Measurements from ENCODE around the gene FGD4. TPM values are rescaled to one million over a fixed set of nuclear protein-coding genes. Genes with fewer than 3 reads are reported as not detected.

Gene FGD4
- total and polyA plus RNA-seq, 5 donors from 2014 or later = 0.02 to 0.67 TPM; not detected in 3

- no peak overlapping the region for H3K27ac ChIP-seq (ENCODE audit: insufficient read depth, low read length, poor library complexity, severe bottlenecking)
Measured at GRCh38 chr12:32413412-32413811, 14.1 kb downstream of the FGD4 start.

GRCh38 chr12:32418221-32418620 is 18.9 kb downstream of the FGD4 start:
- Mint-ChIP-seq H3K27me3 (peaks cover 19% of the 10 kb centered on the region), H3K36me3 (no peaks in the 10 kb centered on the region), H3K27ac (no peak overlapping the region), H3K4me3 (no peak overlapping the region), H3K9me3 (no peaks in the 10 kb centered on the region), H3K4me1 (peaks cover 0 to 2% (median 0%) of the 10 kb centered on the region in 4 donors)
- Histone ChIP-seq H3K4me1 (ENCODE audit: control insufficient read depth, insufficient read depth, low read length, poor library complexity, severe bottlenecking) (no peaks in the 10 kb centered on the region), H3K36me3 (ENCODE audit: control insufficient read depth, insufficient read depth, low read length) (no peaks in the 10 kb centered on the region), H3K27me3 (ENCODE audit: control insufficient read depth, insufficient read depth, low read length) (no peaks in the 10 kb centered on the region), H3K27ac (ENCODE audit: insufficient read depth, low read length, poor library complexity, severe bottlenecking) (no peak overlapping the region), H3K4me3 (ENCODE audit: low read depth, low read length) (no peak overlapping the region), H3K9me3 (ENCODE audit: control insufficient read depth in 2 of 2, low read length in 2 of 2) (no peaks in the 10 kb centered on the region)
- DNase-seq (no peak), ATAC-seq (ENCODE audit: low read depth in 2 of 2) (no peak)

More at GRCh38 chr12:32413412-32413811, 14.1 kb downstream of the FGD4 start:
- peaks cover 3% of the 10 kb centered on the region for H3K27me3 ChIP-seq (ENCODE audit: control insufficient read depth, insufficient read depth, low read length)
- no peaks in the 10 kb centered on the region for H3K9me3 ChIP-seq (ENCODE audit: control insufficient read depth in 2 of 2, low read length in 2 of 2)
- no peak overlapping the region for H3K4me3 ChIP-seq (ENCODE audit: low read depth, low read length)
- no peak overlapping the region for H3K27ac Mint-ChIP-seq
- no peaks in the 10 kb centered on the region for H3K4me1 ChIP-seq (ENCODE audit: control insufficient read depth, insufficient read depth, low read length, poor library complexity, severe bottlenecking)
- H3K27me3 Mint-ChIP-seq = peaks cover 8% of the 10 kb centered on the region
- no peaks in the 10 kb centered on the region for H3K36me3 Mint-ChIP-seq
- no peaks in the 10 kb centered on the region for H3K4me1 Mint-ChIP-seq
- H3K4me3 Mint-ChIP-seq = no peak overlapping the region
- H3K36me3 ChIP-seq (ENCODE audit: control insufficient read depth, insufficient read depth, low read length) = no peaks in the 10 kb centered on the region
- H3K9me3 Mint-ChIP-seq = no peaks in the 10 kb centered on the region
- ATAC-seq (ENCODE audit: low read depth in 2 of 2) = no peak
- no peak for DNase-seq

GRCh38 chr12:32418903-32419519 is 19.7 kb downstream of the FGD4 start:
- H3K9me3 ChIP-seq (ENCODE audit: control insufficient read depth in 2 of 2, low read length in 2 of 2) = no peaks in the 10 kb centered on the region
- no peak for DNase-seq
- Mint-ChIP-seq H3K4me3 (no peak overlapping the region), H3K27ac (peak overlapping the region in 1 of 3 donors; percentile 28), H3K4me1 (peaks cover 0 to 2% (median 0%) of the 10 kb centered on the region in 4 donors), H3K36me3 (no peaks in the 10 kb centered on the region), H3K9me3 (no peaks in the 10 kb centered on the region), H3K27me3 (peaks cover 19% of the 10 kb centered on the region)
- no peaks in the 10 kb centered on the region for H3K4me1 ChIP-seq (ENCODE audit: control insufficient read depth, insufficient read depth, low read length, poor library complexity, severe bottlenecking)
- ATAC-seq (ENCODE audit: low read depth in 2 of 2) = no peak
- no peak overlapping the region for H3K4me3 ChIP-seq (ENCODE audit: low read depth, low read length)
- no peaks in the 10 kb centered on the region for H3K36me3 ChIP-seq (ENCODE audit: control insufficient read depth, insufficient read depth, low read length)
- H3K27me3 ChIP-seq (ENCODE audit: control insufficient read depth, insufficient read depth, low read length) = no peaks in the 10 kb centered on the region
- no peak overlapping the region for H3K27ac ChIP-seq (ENCODE audit: insufficient read depth, low read length, poor library complexity, severe bottlenecking)

- H3K27me3 ChIP-seq (ENCODE audit: control insufficient read depth, insufficient read depth, low read length) = no peaks in the 10 kb centered on the region
- Mint-ChIP-seq H3K36me3 (no peaks in the 10 kb centered on the region), H3K4me3 (no peak overlapping the region), H3K9me3 (peaks cover 0 to under 1% (median 0%) of the 10 kb centered on the region in 7 donors), H3K27me3 (peaks cover 19% of the 10 kb centered on the region), H3K27ac (peak overlapping the region in 2 of 3 donors; percentile 28 to 84), H3K4me1 (peaks cover 0 to 2% (median 0%) of the 10 kb centered on the region in 4 donors)
- peak in 1 of 2 donors; percentile 43 for ATAC-seq (ENCODE audit: low read depth in 2 of 2)
- no peak for DNase-seq
- H3K9me3 ChIP-seq (ENCODE audit: control insufficient read depth in 2 of 2, low read length in 2 of 2) = no peaks in the 10 kb centered on the region
- no peaks in the 10 kb centered on the region for H3K36me3 ChIP-seq (ENCODE audit: control insufficient read depth, insufficient read depth, low read length)
- H3K4me1 ChIP-seq (ENCODE audit: control insufficient read depth, insufficient read depth, low read length, poor library complexity, severe bottlenecking) = no peaks in the 10 kb centered on the region
- no peak overlapping the region for H3K4me3 ChIP-seq (ENCODE audit: low read depth, low read length)
- H3K27ac ChIP-seq (ENCODE audit: insufficient read depth, low read length, poor library complexity, severe bottlenecking) = no peak overlapping the region
Measured at GRCh38 chr12:32419520-32419960, 20.2 kb downstream of the FGD4 start.

- Mint-ChIP-seq H3K36me3 (no peaks in the 10 kb centered on the region), H3K27me3 (peaks cover 19% of the 10 kb centered on the region), H3K27ac (no peak overlapping the region), H3K4me3 (no peak overlapping the region), H3K9me3 (peaks cover 0 to 2% (median 1%) of the 10 kb centered on the region in 7 donors), H3K4me1 (peaks cover 0 to 2% (median 0%) of the 10 kb centered on the region in 4 donors)
- no peaks in the 10 kb centered on the region for H3K4me1 ChIP-seq (ENCODE audit: control insufficient read depth, insufficient read depth, low read length, poor library complexity, severe bottlenecking)
- no peaks in the 10 kb centered on the region for H3K9me3 ChIP-seq (ENCODE audit: control insufficient read depth in 2 of 2, low read length in 2 of 2)
- no peaks in the 10 kb centered on the region for H3K36me3 ChIP-seq (ENCODE audit: control insufficient read depth, insufficient read depth, low read length)
- ATAC-seq (ENCODE audit: low read depth in 2 of 2) (no peak), DNase-seq (no peak)
- H3K27me3 ChIP-seq (ENCODE audit: control insufficient read depth, insufficient read depth, low read length) = no peaks in the 10 kb centered on the region
- H3K27ac ChIP-seq (ENCODE audit: insufficient read depth, low read length, poor library complexity, severe bottlenecking) = no peak overlapping the region
- H3K4me3 ChIP-seq (ENCODE audit: low read depth, low read length) = no peak overlapping the region
Measured at GRCh38 chr12:32420356-32420755, 21.0 kb downstream of the FGD4 start.

GRCh38 chr12:32423559-32423958 is 24.2 kb downstream of the FGD4 start:
- H3K27ac ChIP-seq (ENCODE audit: insufficient read depth, low read length, poor library complexity, severe bottlenecking) = no peak overlapping the region
- DNase-seq (no peak), ATAC-seq (ENCODE audit: low read depth in 2 of 2) (no peak)
- no peaks in the 10 kb centered on the region for H3K27me3 ChIP-seq (ENCODE audit: control insufficient read depth, insufficient read depth, low read length)
- H3K9me3 Mint-ChIP-seq = peaks cover 0 to 20% (median 6%) of the 10 kb centered on the region in 7 donors
- peaks cover 20% of the 10 kb centered on the region for H3K27me3 Mint-ChIP-seq
- no peaks in the 10 kb centered on the region for H3K4me1 ChIP-seq (ENCODE audit: control insufficient read depth, insufficient read depth, low read length, poor library complexity, severe bottlenecking)
- peaks cover 0 to 3% of the 10 kb centered on the region in 2 experiments for H3K9me3 ChIP-seq (ENCODE audit: control insufficient read depth in 2 of 2, low read length in 2 of 2)
- no peak overlapping the region for H3K27ac Mint-ChIP-seq
- H3K4me3 ChIP-seq (ENCODE audit: low read depth, low read length) = no peak overlapping the region
- H3K4me1 Mint-ChIP-seq = peaks cover 0 to 2% (median 0%) of the 10 kb centered on the region in 4 donors
- H3K36me3 ChIP-seq (ENCODE audit: control insufficient read depth, insufficient read depth, low read length) = no peaks in the 10 kb centered on the region
- no peaks in the 10 kb centered on the region for H3K36me3 Mint-ChIP-seq
- no peak overlapping the region for H3K4me3 Mint-ChIP-seq

GRCh38 chr12:32431025-32431424 is 31.7 kb downstream of the FGD4 start:
- H3K4me1 ChIP-seq (ENCODE audit: control insufficient read depth, insufficient read depth, low read length, poor library complexity, severe bottlenecking) = no peaks in the 10 kb centered on the region
- Mint-ChIP-seq H3K4me1 (no peaks in the 10 kb centered on the region), H3K27ac (no peak overlapping the region), H3K9me3 (peaks cover 0 to 23% (median 6%) of the 10 kb centered on the region in 7 donors), H3K36me3 (no peaks in the 10 kb centered on the region), H3K4me3 (no peak overlapping the region), H3K27me3 (peaks cover 26% of the 10 kb centered on the region)
- no peak for ATAC-seq (ENCODE audit: low read depth in 2 of 2)
- H3K9me3 ChIP-seq (ENCODE audit: control insufficient read depth in 2 of 2, low read length in 2 of 2) = peaks cover 0 to 3% of the 10 kb centered on the region in 2 experiments
- H3K36me3 ChIP-seq (ENCODE audit: control insufficient read depth, insufficient read depth, low read length) = no peaks in the 10 kb centered on the region
- no peak for DNase-seq
- H3K4me3 ChIP-seq (ENCODE audit: low read depth, low read length) = no peak overlapping the region
- H3K27ac ChIP-seq (ENCODE audit: insufficient read depth, low read length, poor library complexity, severe bottlenecking) = no peak overlapping the region
- peaks cover 2% of the 10 kb centered on the region for H3K27me3 ChIP-seq (ENCODE audit: control insufficient read depth, insufficient read depth, low read length)
